GM13976 (cell line): ENCODE data around the gene ZNF205.
A peak's percentile ranks its signal among the peaks of the same experiment; 100 is the strongest.

Source experiments
- DNase-seq: peaks from one replicate; pipeline ENCODE4 v3.0.0; 2012; ENCODE audit warnings: low spot score
- CTCF ChIP-seq: IDR thresholded peaks from 2 replicates; pipeline ENCODE4 v1.5.1; 2012; ENCODE audit warnings: borderline replicate concordance, mild to moderate bottlenecking; ENCODE audit not compliant: insufficient read depth; ENCODE audit errors: extremely low read depth, missing control alignments, control extremely low read depth
- in situ Hi-C: fragments of 300-500 bp; cut with MboI; formaldehyde crosslinking; loops from one replicate; pipeline ENCODE4 v1.12.0; 2022; ENCODE audit warnings: low sequenced_read_pairs, mixed read lengths, inconsistent platforms; ENCODE audit not compliant: unreplicated experiment

Gene ZNF205

GRCh38 chr16:3123986-3124886 lies 11.8 kb downstream of the ZNF205 start:
- in situ Hi-C loops = loop anchor here (10.0 kb wide), 1 partner anchor 59 kb away; the partner anchor contains the start of gene IL32
- no peak for TF ChIP-seq CTCF
- DNase-seq = peak; percentile 97

GRCh38 chr16:3127745-3128144 lies 15.4 kb downstream of the ZNF205 start:
- no peak for TF ChIP-seq CTCF
- in situ Hi-C loops = loop anchor here (10.0 kb wide), 1 partner anchor 63 kb away; the partner anchor contains the start of gene IL32
- DNase-seq = no peak

- in situ Hi-C loops = loop anchor here (10.0 kb wide), 1 partner anchor 65 kb away; the partner anchor contains the start of gene IL32
- DNase-seq = peak; percentile 74
- TF ChIP-seq CTCF = peak; percentile 76
These were observed 17.0 kb downstream of the ZNF205 start for GRCh38 chr16:3129137-3130131.

GRCh38 chr16:3131755-3132377 lies 19.5 kb downstream of the ZNF205 start:
- no peak for DNase-seq
- TF ChIP-seq CTCF = peak; percentile 69
- in situ Hi-C loops = no loop called here

GRCh38 chr16:3133844-3134243 lies 21.5 kb downstream of the ZNF205 start:
- in situ Hi-C loops = no loop called here
- no peak for TF ChIP-seq CTCF
- no peak for DNase-seq
